Activated T-cell treated with anti-CD3 and anti-CD28 coated beads, Interleukin-2, amount 50 U/mL, for 4 hours (primary cell): ENCODE measurements around the gene RORB. TPM values are rescaled to one million over a fixed set of nuclear protein-coding genes. Genes with fewer than 3 reads are reported as not detected.

Experiments
- ATAC-seq, 2 donors: fragments of 200-7000 bp; cut with Tn5 transposase; one replicate each; pipeline ENCODE4 v1.10.0; 2021
- DNase-seq: peaks from one replicate; pipeline ENCODE4 v3.0.0-alpha.2; 2020
- H3K27me3 Mint-ChIP-seq: one replicate; pipeline ENCODE4 v1.8.0; 2021; ENCODE audit warnings: low read depth, mixed read lengths
- H3K36me3 Mint-ChIP-seq: one replicate; pipeline ENCODE4 v1.8.0; 2022; ENCODE audit warnings: mixed read lengths; ENCODE audit not compliant: insufficient read depth
- H3K4me1 Mint-ChIP-seq: one replicate; pipeline ENCODE4 v1.8.0; 2021; ENCODE audit warnings: low read depth, mixed read lengths
- H3K4me3 Mint-ChIP-seq: one replicate; pipeline ENCODE4 v1.8.0; 2021; ENCODE audit warnings: mild to moderate bottlenecking, moderate library complexity, mixed read lengths
- H3K9me3 Mint-ChIP-seq: one replicate; pipeline ENCODE4 v1.8.0; 2021; ENCODE audit warnings: mixed read lengths
- total RNA-seq, 3 donors: library from RNA; stranded (reverse); gene quantifications; one replicate each; pipeline ENCODE4 v1.2.1, GENCODE V29; 2021

Gene RORB
- total RNA-seq, 3 donors from 2014 or later = 0.03 TPM; not detected in 2

DNA sequence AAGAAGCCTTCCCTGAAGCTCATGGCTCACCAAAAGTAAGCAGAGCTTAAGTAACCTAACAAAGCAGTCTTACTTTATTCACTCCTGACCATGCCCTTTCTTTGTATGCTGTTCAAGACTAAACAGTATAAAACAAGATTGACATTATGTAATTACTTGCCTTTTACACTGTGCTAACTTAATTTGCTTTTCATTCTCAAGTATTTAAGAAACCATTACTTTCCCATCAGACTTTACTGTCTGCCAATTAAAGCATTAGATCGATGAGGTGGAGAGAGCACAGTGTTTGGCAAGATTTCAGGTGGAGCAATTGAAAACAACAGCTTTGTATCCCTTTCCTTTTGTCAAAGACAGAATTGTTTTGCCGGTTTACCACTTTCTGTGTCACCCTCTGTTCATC, 98.2 kb downstream of the RORB start:
- H3K4me3 Mint-ChIP-seq = no peak overlapping the region
- no peaks in the 10 kb centered on the region for H3K9me3 Mint-ChIP-seq
- ATAC-seq = no peak
- DNase-seq = no peak
- H3K4me1 Mint-ChIP-seq = no peaks in the 10 kb centered on the region
- no peaks in the 10 kb centered on the region for H3K36me3 Mint-ChIP-seq
- peaks cover 3% of the 10 kb centered on the region for H3K27me3 Mint-ChIP-seq

DNA sequence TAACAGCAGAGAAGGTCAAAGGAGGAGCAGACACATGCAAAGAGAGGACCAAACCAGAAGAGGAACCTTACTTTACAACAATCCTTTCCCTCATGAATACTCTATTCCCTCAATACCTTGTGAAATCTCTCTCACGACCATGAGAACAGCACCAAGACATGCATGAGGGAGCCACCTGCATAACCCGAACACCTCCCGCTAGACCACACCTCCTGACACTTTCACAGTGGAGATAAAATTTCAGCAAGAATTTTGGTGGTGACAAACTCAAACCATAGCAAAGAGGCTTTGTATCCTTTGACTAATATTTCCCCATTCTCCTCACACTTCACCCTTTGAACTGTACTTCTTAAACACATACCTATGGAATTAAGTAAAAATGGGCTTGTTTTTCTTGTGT, 101.7 kb downstream of the RORB start:
- H3K9me3 Mint-ChIP-seq = no peaks in the 10 kb centered on the region
- no peaks in the 10 kb centered on the region for H3K36me3 Mint-ChIP-seq
- no peaks in the 10 kb centered on the region for H3K27me3 Mint-ChIP-seq
- DNase-seq (no peak), ATAC-seq (no peak)
- H3K4me3 Mint-ChIP-seq = no peak overlapping the region
- no peaks in the 10 kb centered on the region for H3K4me1 Mint-ChIP-seq

DNA sequence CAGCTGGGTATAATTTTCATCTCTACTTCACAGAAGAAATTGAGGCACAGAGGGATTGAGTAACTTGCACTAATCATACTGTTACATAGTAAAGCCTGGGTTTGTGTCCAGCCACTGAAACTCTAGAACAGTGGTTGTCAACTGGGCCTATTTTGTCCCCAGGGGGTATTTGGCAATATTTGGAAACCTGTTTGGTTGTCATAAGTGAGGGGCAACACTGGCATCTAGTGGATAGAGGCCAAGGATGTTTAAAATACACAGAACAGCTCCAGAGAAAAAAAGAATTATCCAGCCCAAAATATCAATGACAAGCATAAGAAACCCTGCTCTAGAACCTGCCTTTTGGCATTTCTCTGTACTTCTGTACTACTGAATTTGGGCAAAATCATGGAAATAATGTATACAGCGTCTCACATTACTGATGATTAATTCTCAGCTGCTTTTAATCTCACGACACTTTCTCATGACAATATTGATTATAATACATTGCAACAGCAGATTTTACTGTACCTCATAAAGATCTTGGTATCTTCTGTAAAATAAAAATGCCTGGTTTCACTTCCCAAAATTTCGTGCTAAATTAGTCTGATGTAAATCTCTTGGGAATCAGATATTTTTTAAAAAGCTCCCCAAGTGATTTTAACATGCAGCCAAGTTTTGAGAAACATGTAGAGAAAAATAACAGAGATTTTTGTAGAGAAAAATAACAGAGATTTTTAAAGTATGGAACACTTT, 112.7 kb downstream of the RORB start:
- Mint-ChIP-seq H3K4me1 (no peaks in the 10 kb centered on the region), H3K27me3 (no peaks in the 10 kb centered on the region), H3K9me3 (no peaks in the 10 kb centered on the region), H3K36me3 (no peaks in the 10 kb centered on the region), H3K4me3 (no peak overlapping the region)
- ATAC-seq (no peak), DNase-seq (no peak)

DNA sequence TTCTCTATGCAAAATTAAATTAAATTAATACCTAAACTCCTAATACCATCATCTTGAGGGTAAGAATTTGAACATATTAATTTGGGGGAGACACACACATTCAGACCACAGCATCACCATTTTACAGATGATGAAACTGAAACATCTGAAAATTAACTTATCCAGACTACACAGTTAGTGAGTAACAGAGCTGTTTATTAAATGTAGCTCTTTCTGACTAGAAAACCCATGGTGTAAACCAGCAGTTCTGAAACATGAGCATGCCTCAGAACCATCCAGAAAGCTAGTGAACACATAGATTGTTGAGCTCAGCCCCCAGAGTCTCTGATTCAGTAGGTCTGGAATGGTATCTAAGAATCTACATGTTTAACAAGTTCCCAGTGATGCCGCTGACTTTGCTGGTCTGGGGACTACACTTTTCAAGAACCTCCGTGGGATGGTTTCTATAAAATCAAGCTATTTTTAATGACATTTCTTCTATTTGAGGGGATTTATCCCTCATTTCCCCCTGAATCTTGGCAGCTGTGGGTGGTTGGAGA, 113.5 kb downstream of the RORB start:
- H3K36me3 Mint-ChIP-seq = no peaks in the 10 kb centered on the region
- H3K4me1 Mint-ChIP-seq = no peaks in the 10 kb centered on the region
- no peak overlapping the region for H3K4me3 Mint-ChIP-seq
- ATAC-seq (no peak), DNase-seq (no peak)
- H3K9me3 Mint-ChIP-seq = no peaks in the 10 kb centered on the region
- no peaks in the 10 kb centered on the region for H3K27me3 Mint-ChIP-seq

DNA sequence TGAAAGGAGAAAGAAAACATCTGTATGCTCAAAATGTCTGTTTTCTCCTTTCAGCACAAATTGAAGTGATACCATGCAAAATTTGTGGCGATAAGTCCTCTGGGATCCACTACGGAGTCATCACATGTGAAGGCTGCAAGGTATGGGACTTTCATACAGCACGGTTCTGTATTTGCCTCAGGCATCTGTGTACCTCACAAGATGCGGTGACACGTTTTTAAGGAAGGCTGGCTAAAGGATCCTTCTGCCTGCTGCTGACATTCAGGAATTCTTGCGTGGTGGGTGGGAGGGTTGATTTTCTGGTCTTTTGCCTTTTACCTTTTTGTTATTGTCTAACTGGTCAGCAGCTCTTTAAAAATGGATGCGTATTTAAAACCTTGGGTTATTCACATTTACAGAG, 133.1 kb downstream of the RORB start:
- no peak overlapping the region for H3K4me3 Mint-ChIP-seq
- H3K27me3 Mint-ChIP-seq = no peaks in the 10 kb centered on the region
- no peak for DNase-seq
- no peak for ATAC-seq
- H3K9me3 Mint-ChIP-seq = no peaks in the 10 kb centered on the region
- H3K4me1 Mint-ChIP-seq = no peaks in the 10 kb centered on the region
- no peaks in the 10 kb centered on the region for H3K36me3 Mint-ChIP-seq

DNA sequence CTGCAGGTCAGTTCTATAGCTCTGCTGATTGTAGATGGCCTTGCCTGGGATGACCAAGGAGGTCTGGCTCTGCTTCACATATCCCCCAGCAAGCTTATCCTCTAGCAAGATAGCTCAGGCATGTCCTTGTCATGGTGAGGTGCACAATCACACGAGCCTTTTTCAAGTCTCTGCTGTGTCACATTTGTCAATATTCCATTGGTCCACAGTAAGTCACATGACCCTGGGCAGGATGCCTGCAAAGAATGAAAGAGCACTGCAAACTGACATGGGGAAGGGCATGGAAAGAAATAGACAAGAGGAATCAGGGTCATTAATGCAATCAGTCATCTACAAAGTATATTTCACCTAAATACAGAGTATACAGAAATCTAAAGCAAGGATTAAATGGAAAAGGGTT, 142.0 kb downstream of the RORB start:
- H3K4me1 Mint-ChIP-seq = no peaks in the 10 kb centered on the region
- DNase-seq = no peak
- H3K4me3 Mint-ChIP-seq = no peak overlapping the region
- H3K9me3 Mint-ChIP-seq = no peaks in the 10 kb centered on the region
- H3K36me3 Mint-ChIP-seq = no peaks in the 10 kb centered on the region
- H3K27me3 Mint-ChIP-seq = peaks cover 8% of the 10 kb centered on the region
- ATAC-seq = no peak

DNA sequence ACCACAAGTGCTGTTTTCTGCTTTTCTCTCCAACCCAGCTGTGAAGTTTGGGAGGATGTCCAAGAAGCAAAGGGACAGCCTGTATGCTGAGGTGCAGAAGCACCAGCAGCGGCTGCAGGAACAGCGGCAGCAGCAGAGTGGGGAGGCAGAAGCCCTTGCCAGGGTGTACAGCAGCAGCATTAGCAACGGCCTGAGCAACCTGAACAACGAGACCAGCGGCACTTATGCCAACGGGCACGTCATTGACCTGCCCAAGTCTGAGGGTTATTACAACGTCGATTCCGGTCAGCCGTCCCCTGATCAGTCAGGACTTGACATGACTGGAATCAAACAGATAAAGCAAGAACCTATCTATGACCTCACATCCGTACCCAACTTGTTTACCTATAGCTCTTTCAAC, 145.2 kb downstream of the RORB start:
- Mint-ChIP-seq H3K36me3 (no peaks in the 10 kb centered on the region), H3K9me3 (no peaks in the 10 kb centered on the region)

DNA sequence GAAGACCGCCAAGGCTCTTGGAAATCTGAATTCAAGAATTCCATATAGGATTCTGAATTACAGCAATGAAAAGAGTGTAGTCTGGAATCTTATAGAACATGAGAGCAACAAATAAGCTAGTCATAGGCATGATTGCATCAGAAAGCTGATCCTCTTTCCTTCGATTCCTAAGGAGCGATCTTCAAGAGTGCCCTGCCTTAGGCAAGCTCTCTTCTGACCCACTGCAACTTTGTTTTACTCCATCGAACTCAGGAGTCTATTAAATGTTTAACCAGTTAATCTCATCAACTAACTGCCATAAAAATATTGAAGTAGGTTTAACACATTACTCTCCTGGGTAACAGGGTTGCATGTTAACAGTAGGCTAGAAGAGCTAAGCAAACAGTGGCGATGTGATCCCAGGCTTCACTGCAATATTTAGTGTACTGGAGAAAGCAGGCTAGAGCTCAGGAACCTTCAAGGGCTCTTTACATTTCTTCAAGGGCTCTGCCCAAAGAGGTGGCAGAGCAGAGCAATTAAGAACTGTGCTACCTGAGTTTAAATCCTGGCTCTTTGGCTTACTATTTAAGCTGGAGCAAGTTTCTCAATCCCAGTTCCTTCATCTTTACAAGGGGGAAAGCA, 146.3 kb downstream of the RORB start:
- ATAC-seq = no peak
- H3K4me3 Mint-ChIP-seq = no peak overlapping the region
- H3K27me3 Mint-ChIP-seq = peaks cover 4% of the 10 kb centered on the region
- no peaks in the 10 kb centered on the region for H3K36me3 Mint-ChIP-seq
- DNase-seq = no peak
- H3K4me1 Mint-ChIP-seq = no peaks in the 10 kb centered on the region
- H3K9me3 Mint-ChIP-seq = no peaks in the 10 kb centered on the region

More for the DNA sequence above, 145.2 kb downstream of the RORB start:
- H3K4me1 Mint-ChIP-seq = no peaks in the 10 kb centered on the region
- no peak for DNase-seq
- H3K27me3 Mint-ChIP-seq = peaks cover 8% of the 10 kb centered on the region
- no peak overlapping the region for H3K4me3 Mint-ChIP-seq
- no peak for ATAC-seq

DNA sequence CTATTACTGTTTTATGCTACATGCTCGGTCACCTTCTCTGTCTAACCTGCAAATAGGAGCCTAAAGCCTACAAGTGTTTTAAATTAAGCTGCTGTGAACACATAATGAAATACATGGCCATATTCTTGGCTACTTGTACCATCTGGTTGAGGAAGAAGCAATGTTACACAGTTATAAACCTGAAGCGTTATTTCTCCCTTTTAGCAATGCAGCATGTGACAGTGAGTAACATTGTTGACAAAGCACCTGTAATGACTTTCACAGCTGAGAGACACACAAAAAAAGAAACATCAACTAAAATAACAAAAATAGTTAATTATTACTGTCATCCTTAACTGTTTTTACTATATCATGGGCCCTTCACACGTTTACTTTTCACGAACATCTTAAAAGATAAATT, 146.9 kb downstream of the RORB start:
- Mint-ChIP-seq H3K4me1 (no peaks in the 10 kb centered on the region), H3K27me3 (peaks cover 2% of the 10 kb centered on the region), H3K36me3 (no peaks in the 10 kb centered on the region), H3K9me3 (no peaks in the 10 kb centered on the region), H3K4me3 (no peak overlapping the region)
- ATAC-seq (no peak), DNase-seq (no peak)

DNA sequence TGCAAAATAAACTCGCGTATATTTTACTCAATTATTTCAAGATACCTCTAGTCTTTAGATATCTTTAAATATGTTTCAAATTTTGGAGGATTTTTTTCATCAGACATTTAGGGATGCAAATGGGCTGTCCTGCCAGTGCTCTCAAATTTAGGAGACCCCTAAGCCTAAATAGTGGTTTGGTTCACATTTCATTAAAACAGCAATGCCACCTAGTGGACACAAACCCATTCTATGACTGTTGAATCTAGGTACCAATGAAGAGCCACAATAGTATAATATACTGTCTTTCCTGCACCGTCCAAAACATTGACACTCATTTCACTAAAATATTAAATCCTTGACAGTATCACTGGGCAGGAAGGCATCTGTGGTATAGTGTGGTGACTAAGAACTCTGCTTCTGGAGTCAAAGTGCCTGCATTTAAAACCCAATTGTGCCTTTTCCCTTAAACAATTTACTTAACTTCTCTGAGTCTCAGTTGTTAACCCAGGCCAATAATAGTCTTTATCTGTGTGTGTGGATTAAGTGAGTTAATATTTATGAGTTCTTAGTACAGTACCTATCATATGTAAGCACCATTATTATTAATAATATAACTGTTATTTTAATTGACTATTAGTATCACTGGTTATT, 148.0 kb downstream of the RORB start:
- Mint-ChIP-seq H3K9me3 (no peaks in the 10 kb centered on the region), H3K4me1 (no peaks in the 10 kb centered on the region), H3K4me3 (no peak overlapping the region), H3K27me3 (no peaks in the 10 kb centered on the region), H3K36me3 (no peaks in the 10 kb centered on the region)
- DNase-seq (no peak), ATAC-seq (no peak)

DNA sequence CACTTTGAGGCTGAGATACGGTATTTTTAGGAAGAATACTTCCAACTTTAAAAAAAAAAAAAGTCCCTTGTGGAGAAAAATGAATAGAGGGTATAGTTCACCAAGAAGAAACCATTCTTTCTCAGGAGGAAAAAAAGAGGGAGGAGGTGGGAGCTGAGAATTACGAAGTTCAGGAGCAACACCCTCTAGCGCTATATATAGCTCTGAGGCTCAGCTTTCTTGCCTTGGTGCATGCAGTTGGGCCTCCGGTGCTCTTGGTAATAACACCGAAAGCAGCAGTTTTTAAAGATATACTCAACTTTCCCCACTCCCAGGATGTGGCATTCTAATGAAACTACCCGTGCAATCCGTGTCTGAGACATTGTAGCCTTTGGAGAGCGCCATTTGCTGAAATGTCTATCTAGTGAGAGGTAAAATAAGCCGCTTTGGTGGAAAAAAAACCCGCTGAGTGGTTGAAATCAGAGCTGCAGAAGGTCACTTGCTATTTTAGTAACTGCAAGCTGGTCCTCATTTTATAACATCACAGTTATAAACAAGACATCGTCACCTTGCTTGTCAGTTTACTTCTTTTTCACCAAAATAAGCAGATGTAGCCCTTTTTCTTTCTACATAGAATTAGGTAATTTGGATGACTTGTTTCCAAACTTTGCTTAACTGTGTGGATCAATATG, 156.4 kb downstream of the RORB start:
- H3K27me3 Mint-ChIP-seq = no peaks in the 10 kb centered on the region
- H3K36me3 Mint-ChIP-seq = no peaks in the 10 kb centered on the region
- no peaks in the 10 kb centered on the region for H3K9me3 Mint-ChIP-seq

DNA sequence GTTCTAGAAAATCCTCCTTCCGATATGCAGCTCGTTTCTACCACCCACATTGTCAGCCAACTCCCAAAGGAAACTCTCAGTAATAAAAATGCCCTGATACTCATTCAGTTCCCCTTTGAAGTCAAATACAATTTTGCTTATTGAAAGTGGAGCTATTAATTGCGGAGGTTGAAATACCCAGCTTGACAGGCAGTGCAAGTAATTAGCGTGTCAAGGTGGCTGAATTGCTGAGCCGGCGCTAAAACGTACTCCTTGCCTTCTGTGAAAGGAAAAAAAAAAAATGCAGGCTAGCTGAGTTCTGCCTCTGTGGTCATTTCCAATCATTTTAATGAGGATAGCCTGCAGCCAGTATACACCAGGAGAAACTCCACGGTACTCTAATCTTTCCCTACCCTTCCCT, 165.5 kb downstream of the RORB start:
- H3K9me3 Mint-ChIP-seq = no peaks in the 10 kb centered on the region
- H3K36me3 Mint-ChIP-seq = no peaks in the 10 kb centered on the region
- no peaks in the 10 kb centered on the region for H3K27me3 Mint-ChIP-seq
- ATAC-seq = no peak
- H3K4me3 Mint-ChIP-seq = no peak overlapping the region
- H3K4me1 Mint-ChIP-seq = no peaks in the 10 kb centered on the region
- no peak for DNase-seq

More for the DNA sequence above, 156.4 kb downstream of the RORB start:
- H3K4me1 Mint-ChIP-seq = no peaks in the 10 kb centered on the region
- ATAC-seq (no peak), DNase-seq (no peak)
- no peak overlapping the region for H3K4me3 Mint-ChIP-seq

DNA sequence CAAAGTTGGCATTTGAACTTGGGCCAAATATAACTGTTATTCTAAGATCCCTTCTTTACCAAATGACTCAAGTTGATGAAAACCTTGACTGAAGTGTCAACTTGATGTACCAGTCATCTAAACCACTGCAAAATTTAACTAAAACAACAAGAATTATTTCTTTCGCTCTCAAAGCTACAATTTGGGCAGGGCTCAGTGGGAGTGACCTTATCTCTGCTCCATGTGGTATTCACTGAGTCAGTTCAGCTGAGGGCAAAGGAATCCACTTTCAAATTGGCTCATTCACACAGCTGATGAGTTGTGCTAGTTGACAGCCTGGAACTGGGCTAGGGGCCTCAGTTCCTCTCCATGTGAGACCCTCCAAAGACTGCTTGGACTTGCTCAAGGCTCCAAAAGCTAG, 166.3 kb downstream of the RORB start:
- DNase-seq = no peak
- no peaks in the 10 kb centered on the region for H3K27me3 Mint-ChIP-seq
- H3K4me3 Mint-ChIP-seq = no peak overlapping the region
- H3K4me1 Mint-ChIP-seq = no peaks in the 10 kb centered on the region
- no peak for ATAC-seq
- no peaks in the 10 kb centered on the region for H3K9me3 Mint-ChIP-seq
- no peaks in the 10 kb centered on the region for H3K36me3 Mint-ChIP-seq

DNA sequence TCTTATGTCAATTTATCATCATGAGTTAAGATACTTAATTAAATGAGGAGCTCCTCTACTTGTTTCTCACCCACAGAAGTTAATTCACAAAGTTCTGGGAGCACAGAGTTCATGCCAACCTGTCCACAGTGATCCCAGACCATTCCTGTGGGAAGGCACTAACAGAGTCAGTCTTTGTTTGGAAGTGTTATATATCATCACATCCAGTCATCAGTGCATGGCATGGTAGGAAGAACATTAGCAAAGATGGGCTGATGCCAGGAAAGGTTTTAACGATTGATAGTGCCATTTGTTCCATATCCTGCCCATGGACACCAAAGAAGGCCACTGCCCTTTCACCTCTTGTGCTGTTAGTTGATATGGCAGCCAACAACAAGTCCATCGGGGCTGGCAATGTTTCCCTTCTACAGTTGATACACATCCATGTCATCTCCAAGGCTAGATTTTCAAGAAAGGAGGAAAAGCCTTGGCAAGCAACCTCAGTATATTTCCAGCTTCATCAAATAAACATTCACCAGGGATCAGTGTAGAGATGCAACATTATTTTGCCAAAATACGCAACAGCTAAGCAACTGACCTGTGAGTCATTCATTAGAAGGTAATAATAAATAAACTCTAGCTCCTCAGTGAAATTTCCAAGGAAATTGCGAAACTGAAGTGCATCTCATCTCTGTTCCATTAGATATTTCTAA, 169.6 kb downstream of the RORB start:
- Mint-ChIP-seq H3K4me3 (no peak overlapping the region), H3K4me1 (no peaks in the 10 kb centered on the region), H3K36me3 (no peaks in the 10 kb centered on the region), H3K9me3 (no peaks in the 10 kb centered on the region), H3K27me3 (no peaks in the 10 kb centered on the region)
- no peak for DNase-seq
- ATAC-seq = no peak
